OCI-M1 (cell line): ENCODE results near the gene GPBAR1.

Experiments
- DNase-seq: peaks from one replicate; lab custom pipeline; 2025; lab: John Stamatoyannopoulos, UW

The GPBAR1 gene

DNA sequence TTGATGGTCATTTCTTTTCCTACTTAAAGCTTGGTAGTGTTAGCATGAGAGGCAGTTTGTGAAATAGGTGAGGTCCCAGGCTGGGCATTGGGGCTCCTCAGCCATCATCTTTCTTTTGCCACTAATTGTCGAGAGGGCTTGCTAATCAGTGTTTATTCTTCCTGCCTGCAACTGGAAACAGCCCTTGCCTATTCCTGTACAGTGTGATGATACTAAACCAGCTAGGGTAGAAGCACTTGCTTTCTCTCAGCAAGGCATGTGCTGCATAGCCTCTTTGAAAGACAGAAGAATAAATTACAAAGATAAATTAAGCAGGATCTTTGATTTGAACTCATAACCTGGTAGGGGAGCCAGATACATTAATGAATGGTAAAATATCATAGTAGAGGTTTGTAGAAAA is 16.6 kb upstream of the GPBAR1 start:
- no peak for DNase-seq

DNA sequence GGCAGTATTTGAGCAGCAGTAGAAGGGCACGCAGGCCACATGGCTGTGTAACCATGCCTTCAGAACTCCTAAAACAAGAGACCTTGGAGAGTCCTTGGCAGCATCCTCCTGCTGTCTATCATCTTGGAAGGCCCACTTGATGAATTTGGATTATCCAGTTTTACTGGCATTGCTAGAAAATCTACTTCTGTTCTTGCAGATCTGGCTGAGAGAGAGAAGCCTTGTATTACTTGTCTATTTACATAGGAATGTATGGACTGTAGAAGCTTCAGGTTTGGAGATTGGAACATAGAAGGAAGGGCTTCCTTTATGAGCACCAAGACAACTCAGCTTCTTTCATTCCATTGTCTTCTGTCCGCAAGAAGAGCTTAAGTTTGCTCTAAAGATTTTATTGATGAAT is 16.1 kb upstream of the GPBAR1 start:
- DNase-seq, result no peak

DNA sequence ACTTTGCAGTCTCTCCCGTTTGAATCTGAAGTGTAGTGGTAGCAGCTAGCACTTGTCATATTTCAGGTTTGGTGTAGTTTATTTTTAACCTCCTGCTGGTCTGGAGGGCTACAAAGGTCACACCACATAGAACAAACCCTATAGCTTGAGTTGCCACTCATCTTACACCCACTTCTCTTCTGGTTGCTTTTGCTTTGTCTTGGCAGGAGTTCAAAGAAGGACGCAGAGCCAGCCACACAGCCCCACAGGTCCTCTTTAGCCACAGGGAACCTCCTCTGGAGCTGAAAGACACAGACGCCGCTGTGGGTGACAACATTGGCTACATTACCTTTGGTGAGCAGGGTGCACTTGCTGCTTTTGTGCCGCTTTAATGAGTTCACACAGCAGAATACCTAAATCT is 15.6 kb upstream of the GPBAR1 start:
- DNase-seq, result no peak

DNA sequence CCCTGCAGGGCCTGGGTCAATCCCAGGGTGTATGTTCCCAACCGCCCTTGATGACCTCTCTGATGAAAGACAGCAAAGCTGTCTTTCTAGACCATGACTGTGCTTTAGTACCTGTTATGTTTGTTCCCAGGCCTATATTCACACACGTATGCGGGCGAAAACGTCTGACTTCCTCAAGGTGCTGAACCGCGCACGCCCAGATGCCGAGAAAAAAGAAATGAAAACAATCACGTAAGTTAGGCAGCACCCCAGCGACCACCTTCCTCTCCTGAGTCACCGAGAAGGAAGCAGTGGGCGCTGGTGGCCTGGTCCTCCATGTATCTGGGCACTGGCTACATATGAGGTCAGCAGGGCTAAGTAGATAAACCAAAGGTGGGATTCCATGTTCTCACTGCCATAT is 11.1 kb upstream of the GPBAR1 start:
- DNase-seq, result no peak

DNA sequence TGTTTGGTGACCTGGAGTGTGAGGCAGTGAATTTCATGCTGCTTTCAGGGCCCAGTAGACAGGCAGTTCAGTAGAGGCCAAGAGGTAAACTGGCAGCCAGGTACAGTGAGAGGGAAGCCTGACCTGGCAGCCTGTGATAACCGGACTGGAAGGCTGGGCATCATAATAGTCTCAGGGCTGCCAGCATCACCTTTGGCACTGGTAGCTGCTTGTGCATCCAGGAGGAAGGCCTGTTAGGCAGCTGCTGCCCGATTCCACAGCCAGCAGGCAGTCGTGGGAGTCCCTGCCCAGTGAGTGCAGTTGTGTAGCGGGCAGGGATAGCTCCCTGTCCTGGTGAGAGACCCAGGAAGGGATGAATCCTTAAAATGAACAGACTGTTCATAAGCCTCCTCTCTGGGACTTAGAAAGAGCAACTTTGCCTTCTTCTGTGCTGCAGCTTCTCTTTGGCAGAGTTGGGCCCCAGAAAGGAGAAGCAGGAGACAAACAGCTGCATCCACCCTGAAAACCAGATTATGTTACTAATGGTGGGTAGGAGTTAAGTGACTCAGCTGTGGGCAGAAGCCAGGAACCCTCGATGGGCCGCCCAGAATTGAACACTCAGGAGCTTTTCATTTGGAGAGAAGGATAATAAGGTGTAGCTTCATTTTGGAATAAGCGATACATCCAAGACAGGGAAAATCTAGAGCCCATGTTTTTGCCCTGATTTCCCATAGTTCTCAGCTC is 8.1 kb upstream of the GPBAR1 start:
- no peak for DNase-seq

DNA sequence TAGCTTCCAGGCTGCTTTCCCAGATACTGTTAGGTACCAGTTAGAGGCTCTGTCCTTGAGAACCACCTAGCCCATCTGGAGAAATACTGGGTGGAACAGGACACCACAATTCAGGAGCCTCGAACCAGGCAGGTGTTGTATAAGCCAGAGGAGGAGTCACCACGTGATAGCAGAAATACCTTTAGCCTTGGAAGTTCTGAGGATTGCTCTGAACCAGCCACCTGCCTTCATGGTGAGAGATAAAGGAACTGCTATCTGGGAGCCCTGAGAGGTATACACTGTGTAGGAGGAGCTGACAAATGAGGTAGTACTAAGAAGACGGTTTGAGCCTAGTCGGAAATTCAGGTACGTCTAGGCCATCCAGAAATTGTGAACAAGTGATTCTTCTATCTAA is 7.6 kb upstream of the GPBAR1 start:
- no peak for DNase-seq

DNA sequence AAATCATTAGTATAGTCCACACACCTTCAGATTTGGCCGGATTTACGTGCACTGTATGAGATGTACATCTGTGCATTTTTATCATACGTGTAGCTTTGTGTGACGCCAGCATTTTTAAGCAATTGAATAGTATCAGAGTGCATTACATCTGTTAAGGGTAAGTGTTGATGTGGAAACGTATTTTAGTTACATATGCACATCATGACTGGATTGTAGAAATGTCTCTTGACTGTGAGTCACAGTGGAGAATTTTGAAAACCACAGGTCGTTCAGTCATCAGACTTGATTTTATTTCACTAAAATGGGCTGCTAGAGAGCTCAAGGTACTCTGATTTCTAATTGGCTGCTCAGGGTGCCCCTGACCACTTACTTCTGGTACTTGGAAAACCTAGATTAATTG is 5.4 kb upstream of the GPBAR1 start:
- DNase-seq, result no peak

DNA sequence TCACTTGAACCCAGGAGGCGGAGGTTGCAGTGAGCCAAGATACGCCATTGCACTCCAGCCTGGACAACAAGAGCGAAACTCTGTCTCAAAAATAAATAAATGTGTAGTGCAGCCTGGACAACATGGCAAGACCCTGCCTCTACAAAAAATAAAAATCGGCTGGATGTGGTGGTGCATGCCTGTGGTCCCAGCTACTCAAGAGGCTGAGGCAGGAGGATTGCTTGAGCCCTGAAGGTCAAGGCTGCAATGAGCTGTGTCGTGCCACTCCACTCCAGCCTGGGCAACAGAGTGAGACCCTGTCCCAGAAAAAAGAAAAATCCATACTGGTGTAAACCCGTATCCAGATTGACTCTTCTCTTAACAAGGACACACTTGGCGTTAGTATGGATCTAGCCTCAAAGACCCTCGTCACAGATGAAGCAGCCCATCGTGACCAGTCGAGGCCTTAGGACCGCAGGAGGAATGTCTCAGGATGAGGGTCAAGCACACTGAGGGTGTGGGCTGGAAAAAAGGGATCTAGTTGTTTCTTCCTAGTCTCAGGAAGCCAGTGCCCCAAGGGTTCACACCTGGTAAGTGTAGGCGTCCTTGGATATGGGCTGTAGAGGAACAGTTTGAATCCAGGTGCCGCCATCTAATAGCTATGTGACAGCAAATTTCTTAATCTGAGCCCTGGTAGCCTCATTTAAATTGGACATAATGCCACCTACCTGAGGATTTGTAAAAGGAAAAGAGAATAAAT is 4.0 kb upstream of the GPBAR1 start:
- DNase-seq, result no peak

DNA sequence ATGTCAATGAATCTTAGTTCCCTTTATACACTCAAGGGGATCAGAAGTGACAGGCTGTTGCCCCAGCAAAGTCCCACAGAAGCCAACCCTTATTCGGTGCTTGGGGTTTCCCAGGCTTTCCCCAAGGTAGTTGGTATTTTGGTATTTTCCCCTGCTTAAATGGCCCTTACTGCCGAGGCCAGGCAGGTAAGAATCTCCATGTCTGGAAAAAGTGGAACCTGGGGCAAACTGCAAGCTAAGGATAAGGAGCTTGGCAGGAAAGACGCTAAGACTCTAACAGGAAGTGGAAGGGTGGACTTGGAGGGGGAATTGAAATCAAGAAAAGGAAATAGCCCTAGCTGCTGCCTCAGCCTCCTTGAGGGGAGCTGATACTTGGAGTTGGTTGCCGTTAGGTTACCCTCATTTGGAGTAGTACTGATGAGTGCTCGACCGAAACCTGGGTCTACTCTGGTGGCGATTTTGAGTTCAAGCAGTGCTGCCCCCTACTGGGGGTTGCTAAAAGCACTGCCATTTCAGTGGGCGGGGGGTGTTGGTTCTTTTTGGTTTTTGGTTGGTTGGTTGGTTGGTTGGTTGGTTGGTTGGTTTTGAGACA is 3.3 kb upstream of the GPBAR1 start:
- DNase-seq, result peak; percentile 61

DNA sequence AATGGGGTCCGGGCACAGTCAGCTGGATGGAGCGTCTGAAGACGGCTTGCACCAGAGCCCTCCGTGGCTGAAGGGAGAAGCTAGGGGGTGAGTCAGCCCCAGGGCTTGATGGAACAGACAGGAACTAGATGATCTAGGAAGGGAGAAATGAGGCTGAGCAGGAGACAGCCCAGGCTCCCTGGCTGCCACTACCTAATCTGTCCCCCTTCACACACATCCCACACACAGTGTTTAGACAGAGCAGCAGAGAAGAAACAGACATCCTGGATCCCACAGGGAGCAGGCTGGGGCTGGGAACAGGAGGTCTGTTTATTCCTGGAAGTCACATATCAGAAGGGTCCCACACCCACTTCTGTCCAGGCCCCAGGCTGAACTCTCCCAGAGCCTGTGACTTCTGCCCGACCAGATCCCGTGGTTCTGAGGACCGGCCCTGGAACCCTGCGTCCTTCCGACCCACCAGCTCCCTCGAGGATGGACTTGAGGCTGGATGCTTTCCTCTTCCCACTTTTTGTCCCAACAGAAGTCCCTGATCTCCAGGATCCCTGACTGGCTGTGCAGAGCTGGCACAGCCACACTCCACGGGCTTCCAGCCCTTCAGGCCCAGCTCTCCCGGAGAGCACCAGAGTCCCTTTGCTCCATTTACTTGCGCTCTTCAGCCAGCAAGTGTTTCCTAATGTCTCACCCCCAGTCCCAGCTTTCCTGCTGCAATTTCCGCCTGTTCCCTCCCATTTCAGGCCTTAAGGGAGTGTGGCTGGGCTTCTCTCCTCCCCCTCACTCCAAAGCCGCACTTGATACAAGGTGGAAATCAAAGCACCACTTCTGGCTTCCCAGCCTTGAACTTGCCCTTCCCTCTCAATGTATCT is 1.5 kb upstream of the GPBAR1 start:
- no peak for DNase-seq

DNA sequence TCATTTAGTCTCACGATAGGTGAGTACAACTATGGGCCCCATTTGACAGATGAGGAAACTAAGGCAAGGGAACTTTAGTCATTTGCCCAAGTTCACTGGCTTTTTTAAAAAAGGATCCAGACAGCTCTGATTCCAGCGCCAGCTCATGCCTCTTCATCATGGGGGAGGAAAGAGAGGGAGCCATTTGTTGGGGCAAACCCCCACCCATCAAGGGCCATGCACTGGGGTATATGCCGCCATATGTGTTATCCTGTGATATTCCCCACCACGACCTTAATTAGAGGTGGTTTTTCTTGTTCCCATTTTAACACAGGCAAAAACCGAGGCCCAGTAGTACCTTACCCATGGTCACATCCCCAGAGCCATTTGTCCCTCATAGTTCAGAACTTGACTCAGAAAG is 649 bp upstream of the GPBAR1 start:
- no peak for DNase-seq

DNA sequence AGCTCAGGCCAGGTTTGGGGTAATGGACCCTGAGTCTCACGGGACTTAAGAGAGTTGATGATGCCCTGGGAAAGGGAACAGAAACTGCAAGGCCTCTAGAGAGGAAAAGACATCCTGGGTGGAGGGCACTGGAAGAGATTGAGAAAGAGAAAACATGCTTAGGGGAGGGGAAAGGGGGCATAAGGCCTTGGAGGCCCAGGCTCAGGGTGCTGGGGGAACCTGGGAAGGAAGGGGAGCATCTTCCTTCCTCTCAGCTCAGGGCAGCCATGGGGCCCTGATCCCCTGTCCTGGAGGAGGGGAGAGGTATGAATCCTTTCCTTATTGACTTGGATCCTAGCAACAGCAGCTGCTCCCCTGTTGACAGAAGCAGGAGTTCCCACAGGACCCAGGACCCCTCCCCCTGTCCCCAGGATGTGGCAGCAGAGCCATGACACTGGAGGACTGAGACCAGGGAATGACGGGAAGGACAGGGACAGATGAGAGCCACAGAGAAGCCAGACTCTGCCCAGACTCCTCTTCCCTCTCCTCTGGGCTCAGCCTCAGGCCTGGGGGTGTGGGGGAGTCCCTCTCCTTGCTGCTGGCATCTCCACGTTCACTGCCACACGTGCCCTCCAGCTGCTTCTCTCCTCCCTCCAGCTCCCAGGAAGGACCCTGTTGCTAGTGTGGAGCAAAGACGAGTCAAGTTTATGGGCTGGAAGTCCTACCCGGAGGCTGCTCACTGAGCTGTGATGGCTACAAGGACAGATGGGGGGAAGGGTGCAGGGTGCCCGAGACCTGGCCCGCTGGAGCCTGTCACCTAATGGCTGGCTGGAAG is 815 bp downstream of the GPBAR1 start:
- DNase-seq, result no peak

DNA sequence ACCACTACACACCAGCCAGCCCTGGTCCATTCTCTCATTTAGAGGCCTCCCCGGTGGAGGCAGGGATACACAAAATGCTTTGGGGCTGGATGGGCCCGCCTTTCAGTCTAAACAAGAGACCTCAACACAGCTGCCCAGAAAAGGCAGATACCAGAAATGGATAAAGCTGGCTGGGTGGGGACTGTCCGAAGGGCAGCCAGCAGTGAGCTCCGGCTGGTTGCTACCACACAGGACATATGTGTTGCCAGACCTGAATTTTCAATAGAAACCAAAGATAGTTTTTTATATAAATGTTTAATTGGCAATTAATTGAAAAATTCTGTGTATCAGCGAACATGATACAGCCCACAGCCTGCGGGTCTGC is 1.4 kb downstream of the GPBAR1 start:
- DNase-seq, result no peak

DNA sequence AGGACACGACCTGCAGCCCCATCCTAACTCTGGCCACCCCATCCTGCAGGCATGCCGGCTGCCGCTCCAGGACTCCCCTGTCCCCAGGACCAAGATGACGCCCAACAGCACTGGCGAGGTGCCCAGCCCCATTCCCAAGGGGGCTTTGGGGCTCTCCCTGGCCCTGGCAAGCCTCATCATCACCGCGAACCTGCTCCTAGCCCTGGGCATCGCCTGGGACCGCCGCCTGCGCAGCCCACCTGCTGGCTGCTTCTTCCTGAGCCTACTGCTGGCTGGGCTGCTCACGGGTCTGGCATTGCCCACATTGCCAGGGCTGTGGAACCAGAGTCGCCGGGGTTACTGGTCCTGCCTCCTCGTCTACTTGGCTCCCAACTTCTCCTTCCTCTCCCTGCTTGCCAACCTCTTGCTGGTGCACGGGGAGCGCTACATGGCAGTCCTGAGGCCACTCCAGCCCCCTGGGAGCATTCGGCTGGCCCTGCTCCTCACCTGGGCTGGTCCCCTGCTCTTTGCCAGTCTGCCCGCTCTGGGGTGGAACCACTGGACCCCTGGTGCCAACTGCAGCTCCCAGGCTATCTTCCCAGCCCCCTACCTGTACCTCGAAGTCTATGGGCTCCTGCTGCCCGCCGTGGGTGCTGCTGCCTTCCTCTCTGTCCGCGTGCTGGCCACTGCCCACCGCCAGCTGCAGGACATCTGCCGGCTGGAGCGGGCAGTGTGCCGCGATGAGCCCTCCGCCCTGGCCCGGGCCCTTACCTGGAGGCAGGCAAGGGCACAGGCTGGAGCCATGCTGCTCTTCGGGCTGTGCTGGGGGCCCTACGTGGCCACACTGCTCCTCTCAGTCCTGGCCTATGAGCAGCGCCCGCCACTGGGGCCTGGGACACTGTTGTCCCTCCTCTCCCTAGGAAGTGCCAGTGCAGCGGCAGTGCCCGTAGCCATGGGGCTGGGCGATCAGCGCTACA is 2.1 kb downstream of the GPBAR1 start:
- no peak for DNase-seq

DNA sequence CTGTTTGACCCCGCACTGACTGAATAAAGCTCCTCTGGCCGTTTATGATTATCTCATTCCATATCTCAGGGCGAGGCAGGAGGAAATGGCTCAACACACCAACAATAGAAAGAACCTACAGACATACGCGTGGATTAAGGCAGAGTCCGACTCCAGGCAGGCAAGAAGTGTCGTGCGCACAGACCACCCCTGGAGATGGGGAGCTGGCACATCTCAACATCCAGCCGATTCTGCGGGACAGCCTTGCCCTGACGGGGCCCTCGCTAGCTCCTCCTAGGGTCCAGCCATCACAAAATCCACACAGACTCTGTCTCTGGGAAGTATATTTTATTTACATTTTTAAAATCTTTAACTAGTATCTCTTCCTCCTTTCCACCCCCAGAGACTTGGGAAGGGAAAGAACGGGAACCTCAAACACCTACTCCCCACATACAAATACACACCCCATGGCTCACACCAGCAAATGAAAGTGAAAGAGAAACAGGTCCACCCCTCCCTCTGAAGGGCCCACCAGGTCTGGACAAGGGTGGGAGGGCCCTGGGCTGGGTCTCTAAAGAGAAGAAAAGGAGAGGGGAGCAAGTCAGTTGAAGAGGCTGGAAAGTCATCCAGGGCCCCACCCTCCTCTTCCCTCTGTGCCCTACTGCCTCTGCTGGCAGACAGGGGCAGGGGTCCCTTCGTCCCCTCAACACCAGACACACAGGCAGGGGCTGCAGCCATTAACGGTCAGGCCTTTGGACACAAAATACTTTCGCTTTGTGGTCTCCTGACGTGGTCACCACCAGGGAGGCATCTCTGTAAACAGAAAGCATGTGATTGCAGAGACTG is 3.2 kb downstream of the GPBAR1 start:
- DNase-seq, result peak; percentile 73

DNA sequence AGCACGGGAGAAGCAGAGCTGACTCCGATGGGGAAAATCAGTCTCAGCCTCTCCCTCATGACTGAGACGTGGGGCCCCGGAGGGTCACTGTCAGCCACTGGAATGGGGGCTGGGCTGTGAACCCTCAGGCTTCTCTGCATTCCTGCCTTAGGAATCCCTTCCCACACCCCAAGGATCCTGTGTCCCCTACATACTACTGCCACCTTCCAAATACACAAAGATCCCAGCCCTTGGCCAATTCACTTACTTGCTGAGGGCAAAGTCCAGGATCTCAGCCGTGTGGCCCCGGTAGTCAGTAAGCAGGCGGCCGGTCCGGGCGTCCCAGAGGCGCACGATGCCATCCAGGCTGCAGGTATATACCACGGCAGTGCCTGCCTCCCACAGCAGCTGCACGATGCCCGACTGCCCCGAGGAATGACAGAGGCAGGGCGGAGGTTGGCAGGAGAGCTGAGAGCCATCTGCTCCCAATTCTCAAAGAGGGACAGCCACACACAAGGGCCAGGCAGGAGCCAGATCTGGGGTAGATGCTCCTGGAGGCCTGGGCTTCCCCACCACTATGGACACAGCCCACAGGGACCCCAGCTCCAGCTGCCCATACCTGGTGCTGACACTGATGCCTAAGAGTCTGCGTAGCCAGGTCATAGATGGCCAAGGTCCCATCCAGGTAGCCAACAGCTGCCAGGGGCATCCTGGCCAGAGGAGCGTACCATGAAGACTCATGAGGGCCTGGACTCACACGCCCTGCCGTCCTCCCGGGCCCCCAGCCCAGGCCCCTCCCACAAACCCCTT is 4.2 kb downstream of the GPBAR1 start:
- no peak for DNase-seq

DNA sequence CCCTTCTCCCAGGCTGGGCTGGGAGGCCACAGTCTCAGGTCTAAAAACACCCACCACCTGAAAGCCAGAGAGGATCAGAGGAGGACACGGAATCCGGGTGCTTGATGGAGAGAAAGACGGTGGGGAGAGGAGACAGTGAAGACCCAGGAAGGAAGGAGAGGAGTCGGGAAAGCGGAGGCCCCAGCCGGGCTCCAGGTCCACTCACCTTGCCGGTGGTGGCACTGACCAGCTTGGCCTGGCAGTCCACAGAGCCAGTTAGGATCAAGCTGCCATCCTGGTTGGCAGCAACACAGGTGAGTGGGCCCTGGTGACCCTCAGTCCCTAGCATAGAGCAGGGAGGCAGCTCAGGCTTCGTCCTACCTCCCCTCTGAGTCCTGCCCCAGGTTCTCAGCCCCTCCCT is 4.8 kb downstream of the GPBAR1 start:
- no peak for DNase-seq

DNA sequence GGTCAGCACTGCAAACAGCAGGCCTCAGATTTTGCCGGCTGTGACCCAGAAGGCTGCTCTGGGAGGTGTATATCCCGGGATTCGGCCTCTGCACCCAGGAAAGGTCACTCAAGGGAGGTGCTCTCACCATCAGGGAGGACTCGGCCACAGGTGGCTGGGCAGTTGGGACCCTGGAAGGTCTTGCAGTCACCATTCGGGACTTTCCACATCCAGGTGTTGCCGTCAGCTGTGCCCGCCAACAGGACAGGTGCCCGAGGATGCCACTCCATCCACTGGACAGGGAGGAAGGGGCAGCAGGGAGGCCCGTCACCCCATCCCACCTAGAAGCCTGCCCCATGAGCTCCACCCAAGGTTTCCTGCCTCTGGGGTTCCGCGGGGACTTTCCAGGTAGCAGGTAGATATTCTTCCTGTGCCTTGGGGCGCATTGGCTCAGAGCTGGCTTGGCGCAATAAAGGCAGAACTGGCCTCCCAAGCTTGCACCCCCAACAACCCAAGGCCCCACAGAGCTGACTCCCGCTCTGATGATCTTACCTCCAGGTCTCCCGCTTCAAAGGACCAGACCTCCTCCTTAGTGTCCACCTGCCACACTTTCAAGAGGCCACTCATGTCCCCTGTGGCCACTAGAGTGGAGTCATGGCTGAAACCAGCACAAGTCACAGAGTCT is 5.6 kb downstream of the GPBAR1 start:
- no peak for DNase-seq
